Neural crest cell (in vitro differentiated cells): ENCODE measurements around the gene ESR1. TPM values are rescaled to one million over a fixed set of nuclear protein-coding genes. Genes with fewer than 3 reads are reported as not detected.

ENCODE experiments used
- DNase-seq: peaks from one replicate; pipeline ENCODE4 v3.0.0; 2021; ENCODE audit warnings: low read depth, mixed read lengths, low spot score
- H3K27ac Mint-ChIP-seq: one replicate; pipeline ENCODE4 v1.8.0; 2021; ENCODE audit warnings: mild to moderate bottlenecking, mixed read lengths; ENCODE audit not compliant: unreplicated experiment
- H3K27me3 Mint-ChIP-seq: 2 replicates; pipeline ENCODE4 v1.8.0; 2021; ENCODE audit warnings: low read depth, mild to moderate bottlenecking, mixed read lengths
- H3K36me3 Mint-ChIP-seq: 2 replicates; pipeline ENCODE4 v1.8.0; 2021; ENCODE audit warnings: low read depth, mild to moderate bottlenecking, mixed read lengths
- H3K4me1 Mint-ChIP-seq: 2 replicates; pipeline ENCODE4 v1.8.0; 2021; ENCODE audit warnings: mixed read lengths
- H3K4me3 Mint-ChIP-seq: one replicate; pipeline ENCODE4 v1.8.0; 2021; ENCODE audit warnings: mild to moderate bottlenecking, mixed read lengths
- H3K9me3 Mint-ChIP-seq: 2 replicates; pipeline ENCODE4 v1.8.0; 2021; ENCODE audit warnings: mixed read lengths
- total RNA-seq: library from RNA; stranded (reverse); gene quantifications from 2 replicates; pipeline ENCODE4 v1.2.1, GENCODE V29; 2021
- TF ChIP-seq, protein P1 (sequence below): fragments of 200-600 bp; sonication (generic); conservative IDR thresholded peaks from 2 replicates; pipeline ENCODE4 v1.5.0; 2021; ENCODE audit warnings: antibody characterized with exemption, mild to moderate bottlenecking

The ESR1 gene
- total RNA-seq, 1 donor from 2014 or later, result not detected

DNA sequence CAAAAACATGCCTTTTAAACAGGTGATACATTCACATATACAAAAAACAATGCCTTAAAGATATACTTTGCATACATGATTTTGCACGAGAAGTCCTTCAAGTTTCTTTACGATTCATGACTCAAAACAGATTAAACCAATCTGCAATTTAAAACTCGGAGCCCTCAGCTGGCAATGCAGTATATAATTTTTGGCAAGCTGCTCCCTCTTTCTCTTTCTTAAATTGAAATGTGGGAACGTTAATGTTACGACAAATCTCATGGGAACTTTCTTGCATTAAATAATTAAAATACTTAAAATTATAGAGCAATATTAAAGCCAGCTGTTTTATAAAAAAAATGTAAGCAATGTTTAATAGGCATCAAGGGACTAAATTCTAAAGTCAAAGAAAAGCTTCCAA lies 334.6 kb downstream of the ESR1 start:
- no peaks in the 10 kb centered on the region for H3K36me3 Mint-ChIP-seq
- H3K4me3 Mint-ChIP-seq, result no peak overlapping the region
- no peaks in the 10 kb centered on the region for H3K27me3 Mint-ChIP-seq
- no peak for DNase-seq
- TF ChIP-seq, protein P1, sequence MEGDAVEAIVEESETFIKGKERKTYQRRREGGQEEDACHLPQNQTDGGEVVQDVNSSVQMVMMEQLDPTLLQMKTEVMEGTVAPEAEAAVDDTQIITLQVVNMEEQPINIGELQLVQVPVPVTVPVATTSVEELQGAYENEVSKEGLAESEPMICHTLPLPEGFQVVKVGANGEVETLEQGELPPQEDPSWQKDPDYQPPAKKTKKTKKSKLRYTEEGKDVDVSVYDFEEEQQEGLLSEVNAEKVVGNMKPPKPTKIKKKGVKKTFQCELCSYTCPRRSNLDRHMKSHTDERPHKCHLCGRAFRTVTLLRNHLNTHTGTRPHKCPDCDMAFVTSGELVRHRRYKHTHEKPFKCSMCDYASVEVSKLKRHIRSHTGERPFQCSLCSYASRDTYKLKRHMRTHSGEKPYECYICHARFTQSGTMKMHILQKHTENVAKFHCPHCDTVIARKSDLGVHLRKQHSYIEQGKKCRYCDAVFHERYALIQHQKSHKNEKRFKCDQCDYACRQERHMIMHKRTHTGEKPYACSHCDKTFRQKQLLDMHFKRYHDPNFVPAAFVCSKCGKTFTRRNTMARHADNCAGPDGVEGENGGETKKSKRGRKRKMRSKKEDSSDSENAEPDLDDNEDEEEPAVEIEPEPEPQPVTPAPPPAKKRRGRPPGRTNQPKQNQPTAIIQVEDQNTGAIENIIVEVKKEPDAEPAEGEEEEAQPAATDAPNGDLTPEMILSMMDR, result no peak
- H3K4me1 Mint-ChIP-seq, result no peaks in the 10 kb centered on the region
- H3K9me3 Mint-ChIP-seq, result no peaks in the 10 kb centered on the region
- H3K27ac Mint-ChIP-seq, result no peak overlapping the region

GRCh38 chr6:152143359-152143758 lies 335.9 kb downstream of the ESR1 start:
- Mint-ChIP-seq H3K4me3 (no peak overlapping the region), H3K9me3 (no peaks in the 10 kb centered on the region), H3K4me1 (no peaks in the 10 kb centered on the region), H3K36me3 (no peaks in the 10 kb centered on the region), H3K27ac (no peak overlapping the region), H3K27me3 (no peaks in the 10 kb centered on the region)
- no peak for DNase-seq
- TF ChIP-seq, protein P1, result no peak

DNA sequence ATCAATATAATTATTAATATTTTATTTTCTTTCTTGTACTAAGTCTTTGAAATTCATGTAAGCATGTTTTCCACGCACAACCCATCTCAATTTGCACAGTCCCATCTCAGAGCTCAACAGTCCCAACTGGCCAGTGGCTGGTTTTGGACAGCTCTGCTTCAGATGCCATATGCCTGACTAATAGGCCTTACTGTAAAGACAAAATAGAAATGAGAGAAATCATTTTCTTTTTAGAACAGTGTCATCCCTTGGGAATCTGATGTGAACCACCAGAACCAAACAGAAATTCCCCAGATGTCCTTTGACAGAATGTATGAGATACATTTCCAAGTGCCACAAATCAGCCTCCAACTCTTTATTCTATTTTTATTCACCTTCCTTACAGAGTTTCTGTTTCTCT lies 338.9 kb downstream of the ESR1 start:
- H3K4me1 Mint-ChIP-seq, result no peaks in the 10 kb centered on the region
- peaks cover 5% of the 10 kb centered on the region for H3K36me3 Mint-ChIP-seq
- H3K9me3 Mint-ChIP-seq, result no peaks in the 10 kb centered on the region
- TF ChIP-seq, protein P1, result no peak
- H3K27ac Mint-ChIP-seq, result no peak overlapping the region
- no peak overlapping the region for H3K4me3 Mint-ChIP-seq
- DNase-seq, result no peak
- H3K27me3 Mint-ChIP-seq, result no peaks in the 10 kb centered on the region

DNA sequence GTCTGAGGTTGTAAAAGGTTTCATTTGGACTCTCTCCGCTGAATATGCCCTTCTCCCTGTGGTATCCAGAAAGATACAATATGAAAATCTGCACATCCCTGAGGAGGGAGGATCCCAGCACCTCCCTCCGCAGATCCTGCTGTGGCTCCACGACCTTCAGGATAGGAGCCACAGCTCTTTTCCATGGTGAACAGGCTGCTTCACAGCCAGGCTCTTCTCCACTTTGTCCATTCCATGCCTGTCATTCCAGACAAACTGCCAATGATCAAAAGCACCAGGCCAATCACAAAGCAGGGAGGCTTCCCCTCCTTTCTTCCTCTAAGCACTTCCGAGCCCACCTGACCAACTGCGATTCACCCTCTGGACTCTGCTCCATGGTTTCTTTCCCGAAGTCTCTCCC lies 339.8 kb downstream of the ESR1 start:
- Mint-ChIP-seq H3K36me3 (peaks cover 5% of the 10 kb centered on the region), H3K27ac (peak overlapping the region; percentile 2), H3K4me3 (no peak overlapping the region), H3K9me3 (no peaks in the 10 kb centered on the region), H3K27me3 (no peaks in the 10 kb centered on the region), H3K4me1 (no peaks in the 10 kb centered on the region)
- TF ChIP-seq, protein P1, result no peak
- DNase-seq, result no peak

DNA sequence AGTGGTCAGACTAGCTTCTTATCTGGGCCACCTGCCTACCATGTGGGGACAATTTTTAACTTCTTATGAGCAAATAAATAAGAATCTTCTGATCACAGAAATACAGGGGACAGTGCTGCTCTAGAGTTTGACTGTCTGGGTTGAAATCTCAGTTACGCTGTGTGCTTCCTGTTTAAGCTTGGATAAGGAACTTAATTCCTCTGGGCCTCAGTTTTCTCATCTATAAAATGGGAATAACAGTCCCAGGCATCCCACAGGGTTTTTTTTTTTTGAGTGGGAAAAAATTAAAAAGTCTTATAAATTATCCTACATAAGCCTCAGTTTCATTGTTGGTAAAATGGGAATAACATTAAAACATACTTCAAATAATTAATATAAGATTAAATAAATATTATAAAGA lies 340.9 kb downstream of the ESR1 start:
- no peak for DNase-seq
- no peaks in the 10 kb centered on the region for H3K4me1 Mint-ChIP-seq
- peaks cover 5% of the 10 kb centered on the region for H3K36me3 Mint-ChIP-seq
- H3K9me3 Mint-ChIP-seq, result no peaks in the 10 kb centered on the region
- TF ChIP-seq, protein P1, result no peak
- H3K27ac Mint-ChIP-seq, result no peak overlapping the region
- no peaks in the 10 kb centered on the region for H3K27me3 Mint-ChIP-seq
- H3K4me3 Mint-ChIP-seq, result no peak overlapping the region

DNA sequence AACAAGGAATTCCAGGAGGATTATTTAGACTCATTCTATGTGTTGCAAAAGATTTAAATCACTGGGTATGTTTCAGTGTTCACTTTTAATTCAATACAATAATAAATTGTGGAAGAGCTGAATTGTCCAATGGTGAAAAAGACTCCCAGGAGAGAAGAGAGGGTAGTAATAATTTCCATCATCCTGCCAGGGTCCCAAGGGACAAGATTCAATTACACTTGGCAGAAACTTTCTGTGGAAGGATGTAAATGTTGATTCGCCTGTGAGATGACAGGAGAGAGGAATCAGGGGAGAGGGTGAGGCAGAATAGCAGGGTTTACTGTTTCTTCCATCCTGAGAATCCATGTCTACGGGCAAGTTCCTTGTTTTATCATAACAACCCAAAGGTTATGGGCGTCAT lies 342.7 kb downstream of the ESR1 start:
- Mint-ChIP-seq H3K36me3 (peaks cover 5% of the 10 kb centered on the region), H3K9me3 (no peaks in the 10 kb centered on the region), H3K4me3 (no peak overlapping the region), H3K4me1 (no peaks in the 10 kb centered on the region), H3K27me3 (no peaks in the 10 kb centered on the region), H3K27ac (no peak overlapping the region)
- TF ChIP-seq, protein P1, result no peak
- DNase-seq, result no peak
